MM.1S (cell line): ENCODE results near the gene USP17L5.
"Not testable (repeated sequence)": the region's sequence is repeated elsewhere in the genome, so short reads cannot be mapped to it uniquely, and the experiment has no call there.

ENCODE experiments used
- CTCF ChIP-seq: fragments of 300-600 bp; sonication (generic); IDR thresholded peaks from 2 replicates; pipeline ENCODE4 v1.5.1; 2016; ENCODE audit warnings: antibody characterized with exemption, low read length, mixed read lengths
- EZH2 ChIP-seq: fragments of 300-600 bp; sonication (generic); optimal IDR thresholded peaks from 2 replicates; pipeline ENCODE3; 2017; ENCODE audit warnings: low read depth, mild to moderate bottlenecking, antibody characterized with exemption, low read length, mixed read lengths
- EZH2phosphoT487 ChIP-seq: fragments of 300-600 bp; sonication (generic); IDR thresholded peaks from 2 replicates; pipeline ENCODE4 v1.6.1; 2018; ENCODE audit warnings: antibody characterized with exemption, low read length

DNA sequence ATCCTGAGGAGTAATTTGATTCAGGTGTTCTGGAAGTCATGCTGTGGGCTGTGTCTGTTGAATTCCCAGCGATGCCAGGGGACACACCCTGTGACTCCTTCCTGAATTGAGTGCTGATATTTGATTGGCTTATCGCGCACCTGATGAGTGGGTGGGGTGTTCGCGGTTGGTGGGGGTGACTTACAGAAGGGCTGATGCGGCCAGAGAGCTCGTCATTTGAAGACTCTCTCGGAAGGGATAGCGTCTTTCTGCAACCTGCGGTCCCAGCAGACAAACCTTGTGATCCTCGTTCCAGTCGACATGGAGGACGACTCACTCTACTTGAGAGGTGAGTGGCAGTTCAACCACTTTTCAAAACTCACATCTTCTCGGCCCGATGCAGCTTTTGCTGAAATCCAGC, 9.4 kb downstream of the USP17L5 start, which contains the start of gene USP17L28:
- TF ChIP-seq EZH2, CTCF, EZH2phosphoT487: not testable (repeated sequence)
